Measurements from ENCODE around the gene TSHZ2.

The TSHZ2 gene

DNA sequence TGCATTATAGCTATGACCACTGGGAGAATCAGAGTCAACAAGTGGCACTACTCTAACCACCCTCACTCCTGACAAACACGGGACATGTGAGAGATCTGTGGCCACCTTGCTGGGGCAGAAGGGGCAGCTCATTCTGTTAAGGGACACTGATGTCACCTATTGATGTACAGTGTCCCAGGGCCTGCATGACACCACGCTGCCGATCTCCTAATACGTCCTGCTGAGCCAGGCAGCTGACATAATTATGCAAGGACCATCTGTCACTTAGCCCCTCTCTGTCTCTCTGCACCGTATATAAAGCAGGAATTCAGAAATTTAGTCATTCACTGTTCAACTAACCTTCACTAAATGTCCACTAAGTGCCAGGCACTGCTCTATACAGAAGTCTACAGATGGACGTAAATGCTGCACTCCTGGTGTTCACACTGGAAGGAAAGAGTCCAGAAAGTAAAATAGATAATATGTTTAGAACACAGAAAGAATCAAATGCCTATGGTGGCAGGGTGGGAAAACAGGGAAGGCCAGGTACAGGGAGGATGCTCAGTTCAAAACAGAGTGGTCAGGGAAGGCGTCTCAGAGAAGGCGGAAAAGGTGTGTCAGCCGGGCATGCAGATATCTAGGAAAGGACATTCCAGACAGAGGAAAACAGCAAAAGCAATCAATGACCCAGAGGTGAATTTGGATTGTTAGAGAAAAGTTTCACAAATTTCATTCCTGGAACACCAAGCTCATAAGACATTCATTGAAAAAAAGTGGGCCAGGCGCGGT is 447.7 kb downstream of the TSHZ2 start:
- TF ChIP-seq GATA2 (IDR thresholded peaks at IDR 0.05; ENCODE audit: low read depth, low read length) (no peak), GATA3 (IDR thresholded peaks at IDR 0.05; ENCODE audit: low read depth, low read length) (no peak)

DNA sequence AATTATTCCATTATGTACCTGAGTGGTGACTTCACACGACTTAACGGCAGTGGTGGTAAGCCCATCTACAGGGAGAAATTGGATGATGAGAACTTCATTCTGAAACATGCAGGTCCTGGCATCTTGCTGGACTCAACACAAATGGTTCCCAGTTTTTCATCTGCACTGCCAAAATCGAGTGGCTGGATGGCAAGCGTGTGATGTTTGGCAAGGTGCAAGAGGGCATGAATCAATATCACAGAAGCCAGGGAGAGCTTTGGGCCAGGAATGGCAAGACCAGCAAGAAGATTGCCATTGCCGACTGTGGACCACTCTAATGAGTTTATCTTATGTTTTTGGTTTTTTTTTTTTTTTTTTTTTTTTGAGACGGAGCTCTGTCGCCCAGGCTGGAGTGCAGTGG is 449.2 kb downstream of the TSHZ2 start:
- no peak for TF ChIP-seq GATA2 (IDR thresholded peaks at IDR 0.05; ENCODE audit: low read depth, low read length)
- TF ChIP-seq GATA3 (IDR thresholded peaks at IDR 0.05; ENCODE audit: low read depth, low read length), result no peak

DNA sequence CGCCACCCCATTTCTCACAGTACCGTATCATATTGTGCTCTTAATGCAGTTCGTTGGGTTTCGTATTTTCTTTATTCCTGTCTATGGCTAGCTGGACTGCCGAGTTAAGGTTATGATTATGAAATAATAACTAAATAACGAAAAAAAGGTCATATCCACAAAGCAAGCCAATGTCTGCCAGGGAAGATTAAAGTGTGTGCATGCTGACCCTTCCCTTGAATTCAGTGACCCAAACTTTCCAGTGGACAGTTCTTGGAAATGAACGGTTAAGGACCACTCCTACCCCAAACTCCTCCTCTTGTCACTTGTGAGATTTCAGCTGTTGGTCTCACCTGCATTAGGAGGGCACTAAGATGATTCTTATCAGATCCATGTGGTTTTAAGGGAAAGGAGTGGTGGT is 449.9 kb downstream of the TSHZ2 start:
- TF ChIP-seq GATA2 (IDR thresholded peaks at IDR 0.05; ENCODE audit: low read depth, low read length), result no peak
- TF ChIP-seq GATA3 (IDR thresholded peaks at IDR 0.05; ENCODE audit: low read depth, low read length), result no peak

GRCh38 chr20:53423587-53424146 is 451.5 kb downstream of the TSHZ2 start:
- TF ChIP-seq GATA3 (IDR thresholded peaks at IDR 0.05; ENCODE audit: low read depth, low read length), result no peak
- no peak for TF ChIP-seq GATA2 (IDR thresholded peaks at IDR 0.05; ENCODE audit: low read depth, low read length)

GRCh38 chr20:53425481-53425880 is 453.3 kb downstream of the TSHZ2 start:
- TF ChIP-seq GATA3 (IDR thresholded peaks at IDR 0.05; ENCODE audit: low read depth, low read length) (no peak), GATA2 (IDR thresholded peaks at IDR 0.05; ENCODE audit: low read depth, low read length) (no peak)

- TF ChIP-seq GATA3 (IDR thresholded peaks at IDR 0.05; ENCODE audit: low read depth, low read length), result no peak
- no peak for TF ChIP-seq GATA2 (IDR thresholded peaks at IDR 0.05; ENCODE audit: low read depth, low read length)
Measured at GRCh38 chr20:53425941-53426340, 453.8 kb downstream of the TSHZ2 start.

DNA sequence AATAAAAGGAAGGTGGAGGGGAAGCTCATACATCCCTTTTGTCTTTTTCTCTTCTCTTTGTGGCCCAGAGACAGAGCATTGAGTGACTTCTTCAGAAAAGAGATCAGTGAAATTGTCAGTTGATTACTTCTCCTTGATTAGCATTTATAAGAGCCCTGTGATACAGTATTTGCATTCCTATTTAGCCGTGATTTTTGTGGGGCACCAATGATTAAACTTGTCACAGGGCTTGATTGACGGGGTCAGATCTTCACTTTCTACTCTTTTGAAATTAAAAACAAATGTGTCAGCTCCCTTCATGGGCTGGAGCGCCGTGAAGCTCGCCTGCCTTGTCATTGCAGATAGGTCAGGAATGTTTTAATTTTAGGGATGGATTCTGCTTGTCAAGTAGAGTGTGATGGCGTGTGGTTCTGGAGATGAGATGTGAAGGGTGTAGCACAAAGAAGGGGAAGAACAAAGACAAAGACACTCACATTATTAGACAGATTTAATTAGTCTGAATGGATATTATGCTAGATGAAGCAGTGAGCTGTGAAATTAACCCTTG is 454.7 kb downstream of the TSHZ2 start:
- TF ChIP-seq GATA2 (IDR thresholded peaks at IDR 0.05; ENCODE audit: low read depth, low read length) (no peak), GATA3 (IDR thresholded peaks at IDR 0.05; ENCODE audit: low read depth, low read length) (no peak)

- TF ChIP-seq GATA3 (IDR thresholded peaks at IDR 0.05; ENCODE audit: low read depth, low read length) (no peak), GATA2 (IDR thresholded peaks at IDR 0.05; ENCODE audit: low read depth, low read length) (no peak)
Measured at GRCh38 chr20:53427951-53428350, 455.8 kb downstream of the TSHZ2 start.

DNA sequence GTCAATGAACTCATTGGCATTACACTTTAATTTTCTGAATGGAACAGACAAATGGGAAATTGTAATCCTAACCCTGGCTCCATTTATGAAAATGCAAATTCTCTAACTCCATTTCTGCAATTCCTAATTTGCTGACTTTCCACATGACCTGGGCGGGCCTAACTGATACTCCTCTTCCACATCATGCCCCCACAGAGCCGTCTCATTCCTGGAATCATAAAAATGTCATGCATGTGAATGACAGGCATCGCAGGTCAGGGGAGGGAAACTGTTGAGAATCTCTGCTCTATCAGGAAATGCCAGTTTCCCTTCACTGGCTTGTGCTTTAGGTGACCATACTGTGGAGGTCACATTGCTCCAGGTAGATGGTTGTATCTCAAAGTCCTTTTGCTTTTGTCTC is 456.4 kb downstream of the TSHZ2 start:
- TF ChIP-seq GATA3 (IDR thresholded peaks at IDR 0.05; ENCODE audit: low read depth, low read length) (no peak), GATA2 (IDR thresholded peaks at IDR 0.05; ENCODE audit: low read depth, low read length) (no peak)

- TF ChIP-seq GATA2 (IDR thresholded peaks at IDR 0.05; ENCODE audit: low read depth, low read length) (no peak), GATA3 (IDR thresholded peaks at IDR 0.05; ENCODE audit: low read depth, low read length) (no peak)
Measured at GRCh38 chr20:53428996-53429395, 456.8 kb downstream of the TSHZ2 start.

- TF ChIP-seq GATA3 (IDR thresholded peaks at IDR 0.05; ENCODE audit: low read depth, low read length) (no peak), GATA2 (IDR thresholded peaks at IDR 0.05; ENCODE audit: low read depth, low read length) (no peak)
Measured at GRCh38 chr20:53434662-53435061, 462.5 kb downstream of the TSHZ2 start.

- TF ChIP-seq GATA3 (IDR thresholded peaks at IDR 0.05; ENCODE audit: low read depth, low read length), result no peak
- TF ChIP-seq GATA2 (IDR thresholded peaks at IDR 0.05; ENCODE audit: low read depth, low read length), result no peak
Measured at GRCh38 chr20:53438368-53438767, 466.2 kb downstream of the TSHZ2 start.

DNA sequence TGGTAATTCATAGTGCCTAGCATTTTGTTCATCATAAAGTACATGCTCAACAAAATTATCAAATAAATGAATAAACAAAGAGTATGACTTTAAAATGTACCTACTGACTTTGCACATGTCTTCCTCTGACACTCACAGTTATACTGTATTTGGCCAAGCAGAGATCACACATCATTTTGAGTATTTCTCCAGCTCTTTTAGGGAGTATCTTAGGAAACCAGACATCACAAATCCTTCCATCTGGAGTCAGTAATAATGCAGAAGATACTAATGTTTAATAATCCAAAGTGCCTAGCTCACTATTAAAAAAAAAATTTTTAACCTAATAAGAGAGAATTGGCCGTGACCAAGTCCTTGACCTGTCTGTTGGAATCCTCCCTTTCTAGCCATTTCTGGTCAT is 466.9 kb downstream of the TSHZ2 start:
- TF ChIP-seq GATA2 (IDR thresholded peaks at IDR 0.05; ENCODE audit: low read depth, low read length) (no peak), GATA3 (IDR thresholded peaks at IDR 0.05; ENCODE audit: low read depth, low read length) (no peak)

DNA sequence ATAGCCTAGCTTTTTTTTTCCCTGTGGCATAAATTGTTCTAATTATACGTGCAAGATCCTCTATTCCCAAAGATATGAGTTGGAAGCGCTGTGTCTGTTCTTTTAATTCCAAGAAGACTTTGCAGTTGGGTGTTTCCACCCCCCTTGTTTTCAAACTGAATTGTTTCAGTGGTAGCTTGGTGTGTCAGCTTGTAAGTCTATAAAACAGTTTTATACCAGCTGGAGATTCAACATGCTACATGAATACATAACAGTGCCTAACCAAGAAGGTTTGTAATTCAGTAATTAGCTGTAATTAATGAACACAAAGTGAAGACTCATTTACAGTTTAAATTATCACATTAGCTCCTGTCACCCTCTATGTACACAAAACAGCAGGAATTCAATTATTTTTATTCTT is 467.5 kb downstream of the TSHZ2 start:
- no peak for TF ChIP-seq GATA2 (IDR thresholded peaks at IDR 0.05; ENCODE audit: low read depth, low read length)
- no peak for TF ChIP-seq GATA3 (IDR thresholded peaks at IDR 0.05; ENCODE audit: low read depth, low read length)
